ENCODE measurements around the gene ATXN2. TPM values are rescaled to one million over a fixed set of nuclear protein-coding genes. Genes with fewer than 3 reads are reported as not detected.
"Not testable (repeated sequence)": the region's sequence is repeated elsewhere in the genome, so short reads cannot be mapped to it uniquely, and the experiment has no call there.

ATXN2 gene
- polyA plus RNA-seq, 4 donors, result 56.3 to 84.6 (median 65.7) TPM

DNA sequence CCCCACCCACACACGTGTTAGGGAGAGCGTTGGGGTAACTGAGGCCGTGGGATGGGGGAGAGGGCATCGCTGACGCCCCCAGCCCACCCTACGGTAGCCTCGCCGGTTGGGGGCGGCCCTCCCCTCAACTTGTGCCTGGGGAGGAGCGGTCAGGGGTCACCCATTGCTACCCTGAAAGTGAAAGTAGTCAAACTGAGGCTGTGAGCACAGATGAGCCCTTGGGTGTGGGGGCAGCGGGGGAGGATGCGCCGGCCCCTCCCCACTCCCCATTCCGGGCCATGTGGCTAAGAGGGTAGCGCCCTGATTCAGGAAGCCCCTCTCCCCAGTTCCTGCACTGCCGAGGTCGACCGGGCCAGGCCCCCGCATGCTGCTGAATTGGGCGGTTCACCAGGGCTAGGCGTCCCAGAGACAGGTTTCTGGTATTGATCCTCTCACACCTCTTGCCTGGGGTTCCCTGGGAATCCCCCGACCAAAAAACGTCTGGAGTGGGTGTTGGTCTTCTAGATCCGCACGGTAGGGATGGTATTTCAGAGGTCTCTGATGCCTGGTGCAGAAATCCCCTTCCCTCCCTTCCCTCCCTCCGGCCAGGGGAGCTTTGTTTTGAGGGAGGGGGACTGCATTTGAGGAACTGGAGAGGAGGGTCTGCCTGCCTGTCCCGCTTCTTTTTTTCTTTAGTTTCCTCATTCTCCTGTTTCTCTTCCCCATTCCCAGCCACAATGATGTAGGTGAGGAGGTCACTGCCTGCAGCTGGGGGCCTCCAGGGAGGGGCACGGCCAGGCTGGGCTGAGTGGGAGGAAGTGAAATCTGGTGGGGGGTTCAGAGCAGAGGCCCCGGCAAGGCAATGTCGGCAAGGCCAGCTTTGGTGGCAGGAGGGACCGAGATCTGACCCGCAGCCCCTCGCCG, 192.4 kb downstream of the ATXN2 start:
- DNase-seq (ENCODE audit: low read depth in 4 of 4, low spot score in 3 of 4), result no peak

DNA sequence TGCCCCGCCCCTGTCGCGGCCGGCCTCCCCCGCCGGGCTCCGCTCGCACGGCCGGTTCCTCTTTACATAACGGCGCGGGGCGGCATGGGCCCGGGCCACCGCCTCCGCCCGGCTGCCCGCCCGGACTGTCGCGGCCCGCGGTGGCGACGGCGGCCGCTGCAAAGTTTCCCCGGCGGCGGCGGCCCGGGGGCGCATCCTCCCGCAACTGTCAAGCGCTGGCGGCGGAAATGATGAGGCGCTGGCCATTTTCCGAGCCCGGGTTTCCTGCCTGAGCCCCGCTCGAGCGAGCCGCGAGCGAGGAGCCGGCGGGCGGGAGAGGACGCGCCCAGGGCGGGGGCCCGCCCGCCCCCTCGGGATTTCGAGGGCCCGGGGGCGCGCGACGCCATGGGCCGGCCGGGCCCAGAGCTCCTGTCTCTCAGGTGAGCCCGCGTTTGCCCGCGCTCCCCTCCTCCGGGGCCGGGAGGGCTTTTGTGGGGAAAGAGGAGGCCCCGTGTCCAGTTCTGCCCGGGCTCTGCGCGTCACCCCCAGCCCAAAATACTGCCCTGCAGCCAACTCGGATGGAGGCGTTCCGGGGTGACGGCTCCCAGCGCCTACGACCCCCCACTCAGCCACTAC, 193.1 kb downstream of the ATXN2 start, which contains the start of gene SH2B3:
TSS of gene SH2B3 (plus strand) at position 65 of the 615 bp plus-strand sequence. CDS start 12,223 bp downstream, outside the sequence.
- no peak for DNase-seq (ENCODE audit: low read depth in 4 of 4, low spot score in 3 of 4)

DNA sequence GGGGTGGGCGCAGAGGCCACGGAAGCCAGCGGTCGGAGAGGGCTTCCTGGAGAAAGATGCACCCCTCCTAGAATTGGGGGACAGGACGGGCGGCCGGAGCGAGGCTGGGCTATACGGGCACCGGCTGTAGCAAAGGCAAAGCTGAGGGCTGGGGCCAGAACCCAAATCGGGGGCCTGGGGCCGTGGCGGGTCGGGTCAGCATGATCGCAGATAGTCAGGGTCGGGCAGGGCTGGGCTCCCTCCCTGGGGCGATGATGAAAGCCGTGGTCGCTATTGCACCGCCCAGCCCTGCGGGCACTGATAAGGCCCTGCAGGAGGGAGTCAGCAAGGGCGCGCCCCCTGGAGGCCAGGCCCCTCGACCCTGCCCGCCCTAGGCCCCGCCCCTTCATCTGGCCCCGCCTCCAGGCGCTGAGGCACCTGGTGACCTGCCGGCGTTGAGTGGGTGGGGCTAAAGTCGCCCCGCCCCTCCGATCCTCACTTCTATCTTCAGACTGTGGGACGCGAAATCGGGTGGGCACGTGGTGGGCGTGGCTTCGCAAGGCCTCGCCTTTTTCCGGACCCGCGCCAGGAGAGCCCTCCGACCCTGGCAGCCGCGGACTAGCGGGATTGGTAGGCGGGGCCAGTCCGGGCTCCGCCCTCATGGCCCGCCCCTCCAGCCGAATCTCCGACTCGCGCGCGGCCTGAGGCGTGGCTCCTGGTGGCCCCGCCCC, 193.8 kb downstream of the ATXN2 start:
- DNase-seq (ENCODE audit: low read depth in 4 of 4, low spot score in 3 of 4), result peak; percentile 69 to 83 (median 76)

DNA sequence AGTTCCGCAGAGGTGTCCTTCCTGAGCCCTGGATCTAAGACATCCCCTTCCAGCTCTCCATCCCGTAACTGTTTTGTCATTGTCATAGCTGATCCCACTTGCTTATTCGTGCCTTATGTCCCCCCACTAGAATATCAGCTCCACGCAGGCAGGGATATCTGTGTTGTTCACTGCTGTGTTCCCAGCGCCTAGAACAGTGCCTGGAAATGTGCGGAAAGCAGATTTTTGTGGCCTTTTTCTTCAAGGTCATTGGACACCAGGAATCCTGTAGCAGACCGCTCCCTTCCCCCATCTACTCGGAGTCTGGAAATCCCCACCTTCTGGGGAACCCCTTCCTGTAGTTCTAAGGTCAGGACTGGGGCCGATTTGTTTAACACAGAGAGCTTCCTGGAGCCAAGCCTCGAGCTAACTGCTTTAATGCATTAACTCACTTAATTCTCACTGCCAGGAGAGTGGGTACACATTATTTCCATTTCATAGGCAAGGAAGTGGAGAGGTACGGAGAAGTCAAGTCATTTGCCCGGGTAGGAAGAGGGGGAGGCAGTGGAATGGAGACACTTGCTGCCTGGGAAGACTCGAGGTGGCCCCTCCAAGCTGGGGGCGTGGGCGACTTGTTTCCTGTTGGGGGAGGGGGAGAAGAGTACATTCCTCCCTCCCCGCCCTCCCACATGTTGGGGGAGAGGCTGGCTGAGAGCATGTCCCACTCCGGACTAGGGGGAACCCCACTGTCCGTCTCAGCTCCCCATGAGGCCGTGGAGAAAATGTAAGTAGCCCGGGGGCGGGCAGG, 194.6 kb downstream of the ATXN2 start:
- no peak for DNase-seq (ENCODE audit: low read depth in 4 of 4, low spot score in 3 of 4)

DNA sequence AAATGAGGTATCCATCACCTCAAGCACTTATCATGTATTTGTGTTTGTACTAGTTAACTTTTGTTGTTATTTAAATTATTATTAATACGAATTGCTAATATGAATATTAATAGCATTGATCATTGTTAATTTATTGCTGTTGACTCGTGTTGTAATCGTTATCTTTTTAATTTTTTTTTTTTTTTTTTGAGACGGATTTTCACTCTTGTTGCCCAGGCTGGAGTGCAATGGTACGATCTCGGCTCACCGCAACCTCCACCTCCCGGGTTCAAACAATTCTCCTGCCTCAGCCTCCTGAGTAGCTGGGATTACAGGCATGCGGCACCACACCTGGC, 196.7 kb downstream of the ATXN2 start:
- not testable (repeated sequence) for DNase-seq (ENCODE audit: low read depth in 4 of 4, low spot score in 3 of 4)

Other genes starting within 250 kb of the ATXN2 start
- gene PHETA1, start 230.2 kb downstream of the ATXN2 start, polyA plus RNA-seq (ENCODE audit: insufficient read length in 4 of 4), result 10 to 100 TPM; 12.8 to 16.1 (median 14.4) TPM
- gene SH2B3, start 193.4 kb downstream of the ATXN2 start, polyA plus RNA-seq (ENCODE audit: insufficient read length in 4 of 4), result 10 to 100 TPM; 18.7 to 21.4 (median 19.8) TPM
- gene BRAP, start 86.6 kb upstream of the ATXN2 start, polyA plus RNA-seq (ENCODE audit: insufficient read length in 4 of 4), result 10 to 100 TPM; 18.3 to 22.6 (median 22.0) TPM
- gene ACAD10, start 86.7 kb upstream of the ATXN2 start, polyA plus RNA-seq (ENCODE audit: insufficient read length in 4 of 4), result 10 to 100 TPM; 34.4 to 36.3 (median 35.4) TPM
- gene ALDH2, start 167.6 kb upstream of the ATXN2 start, polyA plus RNA-seq (ENCODE audit: insufficient read length in 4 of 4), result 100 to 1,000 TPM in 3 of 4 donors, 10 to 100 TPM in 1; 89.8 to 115 (median 108) TPM
- gene MAPKAPK5, start 242.9 kb upstream of the ATXN2 start, polyA plus RNA-seq (ENCODE audit: insufficient read length in 4 of 4), result 10 to 100 TPM; 45.8 to 50.7 (median 46.7) TPM

Data from right renal pelvis (tissue), 4 donors.